ENCODE measurements around the gene SATB2. TPM values are rescaled to one million over a fixed set of nuclear protein-coding genes. Genes with fewer than 3 reads are reported as not detected.

SATB2 gene
- total and polyA plus RNA-seq, 2 experiments from 2014 or later, result 1.6 to 6.0 TPM

DNA sequence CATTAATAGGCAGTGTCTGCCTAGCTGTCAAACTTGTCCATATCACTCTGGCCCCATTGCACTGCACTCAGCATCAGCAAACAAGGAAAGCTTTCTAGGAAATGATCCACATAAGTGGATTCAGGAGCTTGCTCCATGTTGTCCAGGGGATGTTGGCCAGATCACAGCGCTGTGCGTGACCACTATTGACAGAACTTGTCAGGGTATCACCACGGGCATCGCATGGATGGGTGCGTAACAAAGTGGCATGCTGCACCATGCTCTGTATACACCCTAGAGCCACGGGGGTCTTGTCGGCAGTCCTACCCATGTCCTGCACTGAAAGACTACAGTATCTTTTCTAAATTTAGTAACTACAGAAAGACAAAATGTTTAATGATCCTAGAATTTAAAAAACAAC is 15.6 kb downstream of the SATB2 start (continued):
- TF ChIP-seq, protein P1, sequence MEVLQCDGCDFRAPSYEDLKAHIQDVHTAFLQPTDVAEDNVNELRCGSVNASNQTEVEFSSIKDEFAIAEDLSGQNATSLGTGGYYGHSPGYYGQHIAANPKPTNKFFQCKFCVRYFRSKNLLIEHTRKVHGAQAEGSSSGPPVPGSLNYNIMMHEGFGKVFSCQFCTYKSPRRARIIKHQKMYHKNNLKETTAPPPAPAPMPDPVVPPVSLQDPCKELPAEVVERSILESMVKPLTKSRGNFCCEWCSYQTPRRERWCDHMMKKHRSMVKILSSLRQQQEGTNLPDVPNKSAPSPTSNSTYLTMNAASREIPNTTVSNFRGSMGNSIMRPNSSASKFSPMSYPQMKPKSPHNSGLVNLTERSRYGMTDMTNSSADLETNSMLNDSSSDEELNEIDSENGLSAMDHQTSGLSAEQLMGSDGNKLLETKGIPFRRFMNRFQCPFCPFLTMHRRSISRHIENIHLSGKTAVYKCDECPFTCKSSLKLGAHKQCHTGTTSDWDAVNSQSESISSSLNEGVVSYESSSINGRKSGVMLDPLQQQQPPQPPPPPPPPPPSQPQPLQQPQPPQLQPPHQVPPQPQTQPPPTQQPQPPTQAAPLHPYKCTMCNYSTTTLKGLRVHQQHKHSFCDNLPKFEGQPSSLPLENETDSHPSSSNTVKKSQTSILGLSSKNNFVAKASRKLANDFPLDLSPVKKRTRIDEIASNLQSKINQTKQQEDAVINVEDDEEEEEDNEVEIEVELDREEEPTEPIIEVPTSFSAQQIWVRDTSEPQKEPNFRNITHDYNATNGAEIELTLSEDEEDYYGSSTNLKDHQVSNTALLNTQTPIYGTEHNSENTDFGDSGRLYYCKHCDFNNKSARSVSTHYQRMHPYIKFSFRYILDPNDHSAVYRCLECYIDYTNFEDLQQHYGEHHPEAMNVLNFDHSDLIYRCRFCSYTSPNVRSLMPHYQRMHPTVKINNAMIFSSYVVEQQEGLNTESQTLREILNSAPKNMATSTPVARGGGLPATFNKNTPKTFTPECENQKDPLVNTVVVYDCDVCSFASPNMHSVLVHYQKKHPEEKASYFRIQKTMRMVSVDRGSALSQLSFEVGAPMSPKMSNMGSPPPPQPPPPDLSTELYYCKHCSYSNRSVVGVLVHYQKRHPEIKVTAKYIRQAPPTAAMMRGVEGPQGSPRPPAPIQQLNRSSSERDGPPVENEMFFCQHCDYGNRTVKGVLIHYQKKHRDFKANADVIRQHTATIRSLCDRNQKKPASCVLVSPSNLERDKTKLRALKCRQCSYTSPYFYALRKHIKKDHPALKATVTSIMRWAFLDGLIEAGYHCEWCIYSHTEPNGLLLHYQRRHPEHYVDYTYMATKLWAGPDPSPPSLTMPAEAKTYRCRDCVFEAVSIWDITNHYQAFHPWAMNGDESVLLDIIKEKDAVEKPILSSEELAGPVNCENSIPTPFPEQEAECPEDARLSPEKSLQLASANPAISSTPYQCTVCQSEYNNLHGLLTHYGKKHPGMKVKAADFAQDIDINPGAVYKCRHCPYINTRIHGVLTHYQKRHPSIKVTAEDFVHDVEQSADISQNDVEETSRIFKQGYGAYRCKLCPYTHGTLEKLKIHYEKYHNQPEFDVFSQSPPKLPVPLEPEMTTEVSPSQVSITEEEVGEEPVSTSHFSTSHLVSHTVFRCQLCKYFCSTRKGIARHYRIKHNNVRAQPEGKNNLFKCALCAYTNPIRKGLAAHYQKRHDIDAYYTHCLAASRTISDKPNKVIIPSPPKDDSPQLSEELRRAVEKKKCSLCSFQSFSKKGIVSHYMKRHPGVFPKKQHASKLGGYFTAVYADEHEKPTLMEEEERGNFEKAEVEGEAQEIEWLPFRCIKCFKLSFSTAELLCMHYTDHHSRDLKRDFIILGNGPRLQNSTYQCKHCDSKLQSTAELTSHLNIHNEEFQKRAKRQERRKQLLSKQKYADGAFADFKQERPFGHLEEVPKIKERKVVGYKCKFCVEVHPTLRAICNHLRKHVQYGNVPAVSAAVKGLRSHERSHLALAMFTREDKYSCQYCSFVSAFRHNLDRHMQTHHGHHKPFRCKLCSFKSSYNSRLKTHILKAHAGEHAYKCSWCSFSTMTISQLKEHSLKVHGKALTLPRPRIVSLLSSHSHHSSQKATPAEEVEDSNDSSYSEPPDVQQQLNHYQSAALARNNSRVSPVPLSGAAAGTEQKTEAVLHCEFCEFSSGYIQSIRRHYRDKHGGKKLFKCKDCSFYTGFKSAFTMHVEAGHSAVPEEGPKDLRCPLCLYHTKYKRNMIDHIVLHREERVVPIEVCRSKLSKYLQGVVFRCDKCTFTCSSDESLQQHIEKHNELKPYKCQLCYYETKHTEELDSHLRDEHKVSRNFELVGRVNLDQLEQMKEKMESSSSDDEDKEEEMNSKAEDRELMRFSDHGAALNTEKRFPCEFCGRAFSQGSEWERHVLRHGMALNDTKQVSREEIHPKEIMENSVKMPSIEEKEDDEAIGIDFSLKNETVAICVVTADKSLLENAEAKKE (CRISPR knock-in tag; IDR thresholded peaks at IDR 0.05), result no peak

DNA sequence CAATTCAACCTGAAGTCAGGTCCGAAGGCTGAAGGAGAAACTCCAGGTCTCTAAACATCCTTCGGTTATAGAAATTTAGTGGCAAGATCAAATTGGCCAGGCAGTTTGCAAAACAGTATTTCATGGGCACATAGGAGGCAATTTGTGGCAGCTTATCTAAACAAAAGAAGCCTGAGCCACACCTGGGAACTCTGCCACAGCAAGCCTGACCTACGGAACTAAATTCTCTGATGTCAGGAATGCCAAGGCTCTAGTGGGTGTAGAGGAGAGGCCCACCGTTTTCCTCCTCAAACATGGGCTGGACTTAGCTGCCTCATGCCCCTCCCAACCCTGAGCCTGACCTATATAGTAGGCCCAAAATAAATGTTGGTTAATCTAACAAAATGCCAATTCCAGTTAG is 16.0 kb downstream of the SATB2 start:
- H3K9me3 Mint-ChIP-seq, result no peaks in the 10 kb centered on the region
- Histone ChIP-seq H3K4me3 (no peak overlapping the region), H3K4me1 (ENCODE audit: insufficient read depth) (peaks cover 24% of the 10 kb centered on the region), H3K4me2 (no peak overlapping the region), H3K27me3 (ENCODE audit: insufficient read depth) (no peaks in the 10 kb centered on the region), H3K79me2 (replicated peaks; ENCODE audit: insufficient read depth) (no peaks in the 10 kb centered on the region; the same call in 1 of the 2 replicates), H4K20me1 (replicated peaks; ENCODE audit: insufficient read depth) (no peaks in the 10 kb centered on the region), H3F3A (replicated peaks; ENCODE audit: low read depth) (no peaks in the 10 kb centered on the region), H3K9me2 (ENCODE audit: insufficient read depth) (no peaks in the 10 kb centered on the region), H3K36me3 (ENCODE audit: insufficient read depth) (no peaks in the 10 kb centered on the region), H2AFZ (no peak overlapping the region), H3K27ac (ENCODE audit: low read depth) (no peak overlapping the region)
- no peak overlapping the region for H3K27ac Mint-ChIP-seq
- H3K36me3 Mint-ChIP-seq (ENCODE audit: low read depth), result no peaks in the 10 kb centered on the region
- H3K4me1 Mint-ChIP-seq, result peaks cover 25% of the 10 kb centered on the region
- DNase-seq (ENCODE audit: low spot score) (no peak), ATAC-seq (no peak)
- no peaks in the 10 kb centered on the region for H3K27me3 Mint-ChIP-seq (ENCODE audit: insufficient read depth, low read depth, poor library complexity)
- H3K4me3 Mint-ChIP-seq, result no peak overlapping the region
- TF ChIP-seq ZNF331 (CRISPR knock-in tag; IDR thresholded peaks at IDR 0.05; ENCODE audit: low read depth) (no peak), EZH2 (IDR thresholded peaks at IDR 0.05; ENCODE audit: low read depth, unreplicated experiment) (no peak), CREB1 (CRISPR knock-in tag; IDR thresholded peaks at IDR 0.05; ENCODE audit: low read depth) (no peak), STAT1 (IDR thresholded peaks at IDR 0.05; ENCODE audit: unreplicated experiment) (no peak), ZNF114 (CRISPR knock-in tag; IDR thresholded peaks at IDR 0.05) (no peak), EZH2phosphoT487 (IDR thresholded peaks at IDR 0.05; ENCODE audit: unreplicated experiment) (no peak), NANOG (IDR thresholded peaks at IDR 0.05; ENCODE audit: borderline replicate concordance) (no peak), JUNB (IDR thresholded peaks at IDR 0.05; ENCODE audit: unreplicated experiment) (no peak)
- TF ChIP-seq, protein P2, sequence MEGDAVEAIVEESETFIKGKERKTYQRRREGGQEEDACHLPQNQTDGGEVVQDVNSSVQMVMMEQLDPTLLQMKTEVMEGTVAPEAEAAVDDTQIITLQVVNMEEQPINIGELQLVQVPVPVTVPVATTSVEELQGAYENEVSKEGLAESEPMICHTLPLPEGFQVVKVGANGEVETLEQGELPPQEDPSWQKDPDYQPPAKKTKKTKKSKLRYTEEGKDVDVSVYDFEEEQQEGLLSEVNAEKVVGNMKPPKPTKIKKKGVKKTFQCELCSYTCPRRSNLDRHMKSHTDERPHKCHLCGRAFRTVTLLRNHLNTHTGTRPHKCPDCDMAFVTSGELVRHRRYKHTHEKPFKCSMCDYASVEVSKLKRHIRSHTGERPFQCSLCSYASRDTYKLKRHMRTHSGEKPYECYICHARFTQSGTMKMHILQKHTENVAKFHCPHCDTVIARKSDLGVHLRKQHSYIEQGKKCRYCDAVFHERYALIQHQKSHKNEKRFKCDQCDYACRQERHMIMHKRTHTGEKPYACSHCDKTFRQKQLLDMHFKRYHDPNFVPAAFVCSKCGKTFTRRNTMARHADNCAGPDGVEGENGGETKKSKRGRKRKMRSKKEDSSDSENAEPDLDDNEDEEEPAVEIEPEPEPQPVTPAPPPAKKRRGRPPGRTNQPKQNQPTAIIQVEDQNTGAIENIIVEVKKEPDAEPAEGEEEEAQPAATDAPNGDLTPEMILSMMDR (conservative IDR thresholded peaks at IDR 0.05; ENCODE audit: low read depth in 2 of 2), result no peak
- TF ChIP-seq, protein P3, sequence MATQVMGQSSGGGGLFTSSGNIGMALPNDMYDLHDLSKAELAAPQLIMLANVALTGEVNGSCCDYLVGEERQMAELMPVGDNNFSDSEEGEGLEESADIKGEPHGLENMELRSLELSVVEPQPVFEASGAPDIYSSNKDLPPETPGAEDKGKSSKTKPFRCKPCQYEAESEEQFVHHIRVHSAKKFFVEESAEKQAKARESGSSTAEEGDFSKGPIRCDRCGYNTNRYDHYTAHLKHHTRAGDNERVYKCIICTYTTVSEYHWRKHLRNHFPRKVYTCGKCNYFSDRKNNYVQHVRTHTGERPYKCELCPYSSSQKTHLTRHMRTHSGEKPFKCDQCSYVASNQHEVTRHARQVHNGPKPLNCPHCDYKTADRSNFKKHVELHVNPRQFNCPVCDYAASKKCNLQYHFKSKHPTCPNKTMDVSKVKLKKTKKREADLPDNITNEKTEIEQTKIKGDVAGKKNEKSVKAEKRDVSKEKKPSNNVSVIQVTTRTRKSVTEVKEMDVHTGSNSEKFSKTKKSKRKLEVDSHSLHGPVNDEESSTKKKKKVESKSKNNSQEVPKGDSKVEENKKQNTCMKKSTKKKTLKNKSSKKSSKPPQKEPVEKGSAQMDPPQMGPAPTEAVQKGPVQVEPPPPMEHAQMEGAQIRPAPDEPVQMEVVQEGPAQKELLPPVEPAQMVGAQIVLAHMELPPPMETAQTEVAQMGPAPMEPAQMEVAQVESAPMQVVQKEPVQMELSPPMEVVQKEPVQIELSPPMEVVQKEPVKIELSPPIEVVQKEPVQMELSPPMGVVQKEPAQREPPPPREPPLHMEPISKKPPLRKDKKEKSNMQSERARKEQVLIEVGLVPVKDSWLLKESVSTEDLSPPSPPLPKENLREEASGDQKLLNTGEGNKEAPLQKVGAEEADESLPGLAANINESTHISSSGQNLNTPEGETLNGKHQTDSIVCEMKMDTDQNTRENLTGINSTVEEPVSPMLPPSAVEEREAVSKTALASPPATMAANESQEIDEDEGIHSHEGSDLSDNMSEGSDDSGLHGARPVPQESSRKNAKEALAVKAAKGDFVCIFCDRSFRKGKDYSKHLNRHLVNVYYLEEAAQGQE (IDR thresholded peaks at IDR 0.05; ENCODE audit: unreplicated experiment), result no peak
- TF ChIP-seq, protein P4, sequence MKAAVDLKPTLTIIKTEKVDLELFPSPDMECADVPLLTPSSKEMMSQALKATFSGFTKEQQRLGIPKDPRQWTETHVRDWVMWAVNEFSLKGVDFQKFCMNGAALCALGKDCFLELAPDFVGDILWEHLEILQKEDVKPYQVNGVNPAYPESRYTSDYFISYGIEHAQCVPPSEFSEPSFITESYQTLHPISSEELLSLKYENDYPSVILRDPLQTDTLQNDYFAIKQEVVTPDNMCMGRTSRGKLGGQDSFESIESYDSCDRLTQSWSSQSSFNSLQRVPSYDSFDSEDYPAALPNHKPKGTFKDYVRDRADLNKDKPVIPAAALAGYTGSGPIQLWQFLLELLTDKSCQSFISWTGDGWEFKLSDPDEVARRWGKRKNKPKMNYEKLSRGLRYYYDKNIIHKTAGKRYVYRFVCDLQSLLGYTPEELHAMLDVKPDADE (IDR thresholded peaks at IDR 0.05), result no peak
